GM18517 (cell line): ENCODE results near the gene CAMK1D.
A peak's percentile ranks its signal among the peaks of the same experiment; 100 is the strongest.

Experiments
- ATAC-seq: cut with Tn5 transposase; IDR thresholded peaks from one replicate; pipeline ENCODE4 v1.9.1; 2021; ENCODE audit warnings: mild to moderate bottlenecking, moderate library complexity; ENCODE audit not compliant: unreplicated experiment

Gene CAMK1D

DNA sequence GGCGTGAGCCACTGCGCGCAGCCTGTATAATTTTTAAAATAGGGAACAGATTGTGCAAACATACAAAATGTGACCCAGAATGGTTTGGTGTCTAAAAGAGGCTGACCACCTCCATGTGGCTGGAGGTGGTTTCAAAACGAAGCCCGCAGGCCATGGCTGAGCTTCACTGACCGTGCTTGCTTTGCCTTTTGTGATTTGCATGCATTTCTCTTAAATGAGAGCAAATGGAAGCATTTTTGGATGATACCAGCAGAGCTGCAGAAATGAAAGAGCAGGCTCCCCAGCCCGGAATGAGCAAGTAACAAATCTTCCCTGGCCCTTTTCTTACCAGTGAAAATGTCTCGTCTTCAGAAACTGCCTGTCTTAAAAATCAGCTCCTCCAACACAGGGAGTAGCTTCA lies 239.9 kb downstream of the CAMK1D start:
- no peak for ATAC-seq

DNA sequence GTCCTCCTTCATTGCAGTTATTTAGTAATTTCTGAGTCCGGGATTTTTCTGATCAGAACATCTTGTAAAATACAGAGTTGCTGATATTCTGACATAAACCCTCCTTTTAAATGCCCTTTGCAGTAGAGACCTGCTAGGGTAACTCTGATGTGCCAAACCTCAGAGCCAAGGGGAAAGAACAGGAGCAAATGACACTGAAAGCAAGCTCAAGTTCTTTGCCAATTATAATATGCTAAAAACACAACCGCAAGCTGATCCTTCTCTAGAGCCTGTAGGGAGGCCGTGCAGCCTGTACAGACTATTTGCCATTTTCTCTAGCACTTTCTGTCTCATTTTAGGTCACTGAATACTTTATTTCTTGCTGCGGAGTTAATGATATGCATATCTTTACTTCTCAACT lies 240.4 kb downstream of the CAMK1D start:
- no peak for ATAC-seq

GRCh38 chr10:12590675-12591659 lies 241.6 kb downstream of the CAMK1D start:
- ATAC-seq = no peak

DNA sequence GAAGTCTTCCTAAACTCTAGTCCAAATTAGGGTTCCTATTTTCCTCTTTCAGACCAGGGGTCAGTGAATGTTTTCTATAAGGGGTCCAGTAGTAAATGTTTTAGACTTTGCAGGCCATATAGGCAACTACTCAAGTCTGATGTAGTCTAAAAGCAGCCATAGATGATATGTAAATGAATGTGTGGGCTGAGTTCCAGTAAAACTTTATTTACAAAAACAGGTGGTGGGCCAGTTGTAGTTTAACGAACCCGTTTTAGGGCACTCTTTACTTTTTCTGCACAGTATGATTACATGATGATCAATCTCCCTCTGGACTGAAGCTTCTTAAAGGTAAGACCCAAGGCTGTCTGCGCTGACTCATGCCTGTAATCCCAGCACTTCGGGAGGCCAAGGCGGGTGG lies 243.6 kb downstream of the CAMK1D start:
- no peak for ATAC-seq

DNA sequence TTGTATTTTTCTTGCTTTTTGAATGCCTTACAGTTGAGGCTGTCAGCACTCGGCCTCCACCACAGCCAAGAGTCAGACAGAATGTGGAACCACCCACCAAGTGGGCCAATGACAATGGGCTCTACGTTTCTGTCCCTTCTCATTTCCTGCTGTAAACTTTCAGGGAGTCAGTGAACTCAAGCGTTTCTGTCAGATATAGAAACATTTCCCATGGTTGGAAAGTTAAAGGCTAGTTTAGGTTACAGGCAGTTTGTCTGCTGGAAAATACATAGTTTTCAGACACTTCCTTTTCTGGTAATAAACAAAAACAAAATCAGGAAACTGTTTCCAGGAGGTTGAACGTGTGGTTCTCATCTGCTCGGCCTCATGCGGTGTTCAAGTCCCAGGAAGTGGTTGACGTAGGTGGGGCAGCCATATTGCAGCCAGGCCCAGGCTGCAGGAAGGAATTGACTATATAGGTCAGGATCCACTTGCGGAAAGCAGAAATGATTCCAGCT lies 245.1 kb downstream of the CAMK1D start:
- ATAC-seq = no peak

GRCh38 chr10:12595936-12596576 lies 246.7 kb downstream of the CAMK1D start:
- no peak for ATAC-seq

- ATAC-seq = no peak
Measured at GRCh38 chr10:12597176-12597575, 247.8 kb downstream of the CAMK1D start.

- ATAC-seq = no peak
Measured at GRCh38 chr10:12597788-12598765, 248.7 kb downstream of the CAMK1D start.

GRCh38 chr10:12600652-12601051 lies 251.3 kb downstream of the CAMK1D start:
- no peak for ATAC-seq

DNA sequence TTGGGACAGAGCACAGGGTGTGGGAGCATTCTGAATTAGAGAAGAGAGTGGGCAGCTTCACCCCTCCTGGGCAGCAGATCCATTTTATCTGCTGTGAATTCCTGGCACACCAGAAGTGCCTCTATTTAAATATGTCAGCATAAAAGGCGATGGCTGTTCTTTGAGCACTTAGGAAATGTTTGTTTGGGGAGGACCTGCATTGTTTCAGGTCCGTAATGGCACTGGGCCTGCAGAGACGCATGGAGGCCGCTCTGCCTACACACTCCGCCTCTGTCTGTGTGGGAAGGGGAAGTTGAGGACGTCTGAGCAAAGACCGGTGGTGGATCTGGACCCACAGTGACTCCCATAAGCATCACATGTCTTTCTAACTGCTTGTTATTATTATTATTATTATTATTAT lies 253.2 kb downstream of the CAMK1D start:
- ATAC-seq = no peak

DNA sequence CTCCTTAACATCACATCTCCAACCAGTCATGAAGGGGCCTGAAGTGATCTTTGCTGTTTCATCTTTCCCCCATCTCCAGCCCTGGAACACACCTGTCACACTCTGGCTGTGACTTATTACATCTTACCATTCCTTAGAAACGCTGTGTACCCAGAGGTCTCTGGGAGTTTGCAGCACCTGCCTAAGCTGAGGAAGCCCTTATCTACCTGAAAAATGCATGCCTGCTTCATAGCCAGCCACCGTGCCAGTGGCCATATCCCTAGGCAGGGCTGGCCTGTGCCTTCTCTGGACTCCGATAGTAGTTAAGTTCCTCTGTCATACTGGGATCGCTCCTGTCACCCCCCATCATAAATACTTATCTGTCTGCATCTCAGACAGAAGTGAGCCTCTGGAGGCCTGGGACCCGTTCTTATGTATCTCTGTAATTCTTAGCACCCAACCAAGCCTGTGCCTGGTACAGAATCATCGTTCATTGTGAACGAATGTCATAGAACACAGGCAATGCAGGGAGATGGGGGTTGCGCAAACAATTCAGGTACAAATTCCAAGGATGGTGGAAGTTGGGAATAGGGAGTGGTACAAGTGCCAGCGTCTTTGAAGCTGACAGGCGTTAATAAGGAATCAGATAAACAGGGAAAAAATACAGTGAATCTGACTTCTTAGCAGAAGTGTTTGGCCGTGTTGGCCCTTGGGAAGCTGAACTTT lies 254.6 kb downstream of the CAMK1D start:
- ATAC-seq = no peak

DNA sequence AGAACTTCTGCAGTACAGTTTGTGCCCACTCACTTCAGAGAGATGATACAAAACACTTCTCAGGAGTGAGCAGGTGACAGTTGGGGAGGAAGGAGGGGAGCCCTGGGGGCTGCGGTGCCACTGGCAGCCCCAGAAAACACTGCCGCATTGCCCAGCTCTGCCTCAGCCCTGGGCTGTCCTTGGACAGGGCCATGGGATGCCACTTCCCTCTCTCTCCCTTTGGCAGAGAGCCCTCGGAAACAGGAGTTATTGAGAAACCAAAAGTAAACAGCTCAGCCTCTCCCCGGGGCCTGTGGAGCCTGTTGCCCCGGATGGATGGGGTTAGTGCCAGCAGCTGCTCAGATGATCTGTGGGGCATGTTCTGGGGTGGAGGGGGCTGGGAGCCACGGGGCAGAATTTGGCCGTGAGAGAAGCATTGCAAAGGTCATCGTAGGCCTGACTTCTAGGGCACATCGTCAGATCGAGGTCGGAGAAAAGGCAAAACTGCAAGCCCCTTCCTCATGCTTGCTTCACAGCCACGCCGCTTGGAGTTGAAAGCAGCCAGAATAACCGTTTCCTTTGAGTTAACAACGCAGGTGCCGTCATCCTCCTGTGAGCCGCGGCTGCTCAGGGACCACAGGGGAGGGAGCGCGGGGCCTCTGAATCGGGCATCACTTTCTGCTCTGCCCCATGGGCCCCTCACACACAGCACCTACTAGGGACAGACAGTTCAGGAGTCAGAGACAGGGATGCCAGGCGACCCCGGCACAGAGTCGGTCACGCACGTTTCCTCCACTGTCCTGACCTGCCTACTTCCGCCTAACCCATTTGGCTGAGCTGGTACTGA lies 256.4 kb downstream of the CAMK1D start:
- peak; percentile 63 for ATAC-seq

GRCh38 chr10:12606461-12606860 lies 257.1 kb downstream of the CAMK1D start:
- no peak for ATAC-seq

- ATAC-seq = no peak
Measured at GRCh38 chr10:12608761-12609160, 259.4 kb downstream of the CAMK1D start.

DNA sequence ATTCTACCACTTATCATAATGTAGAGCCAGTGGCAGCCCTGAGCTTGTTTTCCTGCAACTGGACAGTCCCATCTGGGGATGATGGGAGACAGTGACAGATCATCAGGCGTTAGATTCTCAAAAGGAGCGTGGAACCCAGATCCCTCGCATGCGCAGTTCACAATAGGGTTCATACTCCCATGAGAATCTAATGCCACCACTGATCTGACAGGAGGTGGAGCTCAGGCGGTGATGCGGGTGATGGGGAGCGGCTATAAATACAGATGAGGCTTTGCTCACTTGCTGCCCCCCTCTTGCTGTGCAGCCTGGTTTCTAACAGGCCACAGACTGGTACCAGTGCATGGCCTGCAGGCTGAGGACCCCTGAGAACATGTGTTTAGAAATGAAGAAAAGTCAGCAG lies 260.1 kb downstream of the CAMK1D start:
- no peak for ATAC-seq

GRCh38 chr10:12613136-12613535 lies 263.8 kb downstream of the CAMK1D start:
- no peak for ATAC-seq

DNA sequence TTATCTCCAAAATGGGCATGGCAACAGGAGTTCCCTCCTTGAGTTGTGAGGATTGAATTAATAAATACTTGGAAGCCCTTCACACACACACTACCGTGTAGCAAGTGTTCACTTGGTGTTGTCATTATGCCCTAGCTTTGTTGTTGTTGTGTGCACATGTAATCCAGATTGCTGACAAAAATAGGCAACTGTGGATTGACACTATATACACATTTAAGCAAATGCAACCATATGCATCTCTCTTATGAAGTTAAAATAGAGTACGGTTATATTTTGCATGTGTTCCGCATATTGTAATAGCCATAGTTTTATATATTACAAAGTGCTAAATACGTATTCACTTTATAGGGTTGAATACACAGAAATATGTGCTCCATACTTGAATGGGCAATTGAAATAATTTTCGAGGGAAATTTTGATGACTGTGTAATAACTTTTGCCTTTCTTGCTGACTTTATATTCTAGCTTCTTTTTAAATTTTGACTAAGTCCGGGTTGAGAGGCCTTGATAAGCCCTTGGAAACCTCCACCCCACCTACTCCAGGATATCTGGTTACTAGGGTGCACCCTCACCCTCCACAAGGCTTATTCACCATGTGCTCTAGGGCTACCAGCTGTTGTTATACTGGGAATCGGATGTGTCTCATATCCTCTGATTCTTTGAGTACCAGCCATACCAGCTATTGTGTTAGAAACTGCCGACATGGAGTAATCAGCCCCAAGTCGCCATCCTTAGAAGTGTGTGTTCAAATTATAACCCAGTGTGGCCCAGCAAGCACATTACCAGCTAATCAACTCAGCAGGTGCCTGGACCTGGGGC lies 265.0 kb downstream of the CAMK1D start:
- ATAC-seq = no peak
